Choroid plexus epithelial cell (primary cell): ENCODE data around the gene TPRG1.

ENCODE experiments used
- DNase-seq: peaks from one replicate; pipeline ENCODE4 v3.0.0-alpha.2; 2010; ENCODE audit warnings: low read depth
- H3K4me3 ChIP-seq: 2 replicates; pipeline ENCODE4 v1.5.1; 2011; ENCODE audit warnings: low read depth, mild to moderate bottlenecking, control low read depth, low read length, moderate library complexity
- TF ChIP-seq, protein P1 (sequence below): conservative IDR thresholded peaks from 2 replicates; pipeline ENCODE4 v1.5.1; 2011; ENCODE audit warnings: low read depth, mild to moderate bottlenecking, control low read depth, inconsistent platforms, low read length, moderate library complexity

The TPRG1 gene

DNA sequence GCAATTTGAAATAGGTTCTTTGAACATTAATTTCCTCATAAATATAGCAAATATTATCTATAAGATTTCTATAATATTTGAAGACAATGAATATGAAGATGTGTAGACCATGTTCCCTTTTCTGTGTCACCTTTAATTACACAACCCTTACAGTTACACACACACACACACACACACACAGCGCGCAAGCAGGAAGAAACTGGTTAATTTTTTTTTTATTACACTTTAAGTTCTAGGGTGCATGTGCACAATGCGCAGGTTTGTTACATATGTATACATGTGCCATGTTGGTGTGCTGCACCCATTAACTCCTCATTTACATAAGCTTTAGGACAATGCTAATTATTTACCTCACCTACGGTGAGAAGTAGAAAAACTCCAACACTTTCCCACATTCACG lies 122.9 kb downstream of the TPRG1 start:
- TF ChIP-seq, protein P1, sequence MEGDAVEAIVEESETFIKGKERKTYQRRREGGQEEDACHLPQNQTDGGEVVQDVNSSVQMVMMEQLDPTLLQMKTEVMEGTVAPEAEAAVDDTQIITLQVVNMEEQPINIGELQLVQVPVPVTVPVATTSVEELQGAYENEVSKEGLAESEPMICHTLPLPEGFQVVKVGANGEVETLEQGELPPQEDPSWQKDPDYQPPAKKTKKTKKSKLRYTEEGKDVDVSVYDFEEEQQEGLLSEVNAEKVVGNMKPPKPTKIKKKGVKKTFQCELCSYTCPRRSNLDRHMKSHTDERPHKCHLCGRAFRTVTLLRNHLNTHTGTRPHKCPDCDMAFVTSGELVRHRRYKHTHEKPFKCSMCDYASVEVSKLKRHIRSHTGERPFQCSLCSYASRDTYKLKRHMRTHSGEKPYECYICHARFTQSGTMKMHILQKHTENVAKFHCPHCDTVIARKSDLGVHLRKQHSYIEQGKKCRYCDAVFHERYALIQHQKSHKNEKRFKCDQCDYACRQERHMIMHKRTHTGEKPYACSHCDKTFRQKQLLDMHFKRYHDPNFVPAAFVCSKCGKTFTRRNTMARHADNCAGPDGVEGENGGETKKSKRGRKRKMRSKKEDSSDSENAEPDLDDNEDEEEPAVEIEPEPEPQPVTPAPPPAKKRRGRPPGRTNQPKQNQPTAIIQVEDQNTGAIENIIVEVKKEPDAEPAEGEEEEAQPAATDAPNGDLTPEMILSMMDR, result no peak
- no peak overlapping the region for H3K4me3 ChIP-seq
- DNase-seq, result no peak

DNA sequence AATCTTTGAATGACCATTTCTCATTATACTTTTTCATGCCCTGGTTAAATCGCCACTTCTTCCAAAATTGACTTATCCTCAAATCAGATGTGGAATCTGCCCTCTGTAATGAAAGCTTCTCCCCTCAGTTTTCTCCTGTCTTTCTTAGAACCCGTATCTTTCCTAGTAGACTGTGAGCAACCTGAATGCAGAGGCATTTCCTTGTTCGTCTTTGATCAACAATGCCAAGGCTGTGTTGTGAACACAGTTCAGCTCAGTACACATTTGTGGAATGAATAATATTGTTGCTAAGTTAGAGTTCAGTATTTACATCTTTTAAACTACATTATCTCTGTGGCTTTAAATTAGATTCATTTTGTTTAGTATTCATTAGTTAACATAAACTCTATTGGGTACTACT lies 123.3 kb downstream of the TPRG1 start:
- no peak for DNase-seq
- no peak overlapping the region for H3K4me3 ChIP-seq
- TF ChIP-seq, protein P1, result no peak

DNA sequence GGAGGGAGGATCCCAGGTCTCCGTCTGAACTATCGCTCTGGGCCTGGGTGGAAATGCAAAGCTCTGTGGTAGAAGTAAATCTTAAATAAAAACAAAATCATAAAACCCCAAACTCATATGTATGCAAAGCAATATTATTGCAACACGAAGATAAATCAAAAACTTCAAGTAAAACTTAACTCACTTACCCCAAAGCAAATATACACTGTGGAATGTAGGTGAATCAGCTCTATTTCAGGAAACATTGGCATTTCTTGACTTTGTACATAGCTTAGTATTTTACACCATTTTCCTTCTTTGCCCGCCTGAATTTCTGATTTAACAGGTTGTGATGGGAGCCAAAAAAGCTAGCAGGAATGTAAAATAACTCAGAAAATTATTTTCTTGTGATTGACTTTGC lies 126.2 kb downstream of the TPRG1 start:
- TF ChIP-seq, protein P1, result no peak

DNA sequence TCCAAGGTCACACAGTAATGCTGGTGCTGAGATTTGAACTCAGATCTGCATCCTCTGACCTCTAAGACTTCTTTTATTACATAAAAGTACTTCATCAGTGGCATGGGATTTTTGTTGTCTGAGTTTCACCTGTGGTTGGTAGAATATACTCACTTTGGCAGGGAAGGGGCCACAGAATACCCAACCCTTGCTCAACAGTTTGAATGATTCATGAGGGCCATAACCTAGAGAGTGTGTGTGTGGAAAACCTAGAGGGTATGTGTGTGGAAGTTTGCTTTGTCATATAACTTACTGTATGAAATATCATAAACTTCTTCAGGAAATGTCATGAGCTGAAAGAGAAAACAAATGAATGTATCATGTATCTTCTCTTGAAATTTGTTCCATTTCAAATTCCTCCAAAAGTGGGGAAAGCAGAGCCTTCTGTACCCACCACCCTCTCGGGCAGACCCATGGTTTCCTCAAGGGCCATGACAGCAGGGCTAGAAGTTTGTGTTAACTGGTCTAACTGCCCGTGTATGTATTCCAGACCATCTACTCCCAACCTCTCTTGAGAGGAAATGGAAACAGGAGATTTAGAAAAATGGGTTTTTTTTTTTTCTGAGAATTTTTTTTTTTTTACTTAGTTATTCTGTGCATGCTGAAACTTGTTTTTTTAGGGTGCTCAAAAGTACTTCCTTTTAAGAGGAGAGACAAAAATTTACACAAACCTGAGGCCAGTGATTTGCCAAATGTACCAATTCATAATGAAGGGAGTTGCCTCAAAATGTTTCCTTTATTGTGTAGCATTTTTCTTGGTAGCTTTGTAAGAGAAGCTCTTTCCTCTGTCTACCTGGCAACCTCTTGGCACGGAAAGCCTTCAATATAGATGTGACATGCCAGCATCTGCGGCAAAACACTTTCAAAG lies 127.0 kb downstream of the TPRG1 start:
- TF ChIP-seq, protein P1, result no peak
- no peak overlapping the region for H3K4me3 ChIP-seq
- peak; percentile 45 for DNase-seq

More for the DNA sequence above, 126.2 kb downstream of the TPRG1 start:
- H3K4me3 ChIP-seq, result no peak overlapping the region
- no peak for DNase-seq

DNA sequence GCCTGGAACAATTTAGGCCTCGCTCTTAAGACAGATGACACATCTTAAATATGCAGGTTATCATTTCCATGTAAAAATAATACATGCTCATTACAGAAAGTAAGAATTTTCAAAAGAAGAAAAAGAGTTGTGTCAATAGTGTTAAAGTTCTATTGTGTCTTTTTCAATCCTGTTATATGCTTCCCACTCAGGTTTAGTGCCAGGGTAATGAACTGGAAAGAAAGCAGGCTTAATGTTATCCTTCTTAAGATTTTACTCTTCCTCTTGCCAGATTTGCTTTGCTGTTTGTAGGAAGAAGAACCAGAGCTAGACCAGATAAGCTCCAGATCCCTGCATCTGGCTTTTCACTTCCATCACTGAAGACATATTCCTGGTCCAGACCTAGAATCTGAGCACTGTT lies 128.6 kb downstream of the TPRG1 start:
- TF ChIP-seq, protein P1, result no peak
- no peak overlapping the region for H3K4me3 ChIP-seq
- no peak for DNase-seq

DNA sequence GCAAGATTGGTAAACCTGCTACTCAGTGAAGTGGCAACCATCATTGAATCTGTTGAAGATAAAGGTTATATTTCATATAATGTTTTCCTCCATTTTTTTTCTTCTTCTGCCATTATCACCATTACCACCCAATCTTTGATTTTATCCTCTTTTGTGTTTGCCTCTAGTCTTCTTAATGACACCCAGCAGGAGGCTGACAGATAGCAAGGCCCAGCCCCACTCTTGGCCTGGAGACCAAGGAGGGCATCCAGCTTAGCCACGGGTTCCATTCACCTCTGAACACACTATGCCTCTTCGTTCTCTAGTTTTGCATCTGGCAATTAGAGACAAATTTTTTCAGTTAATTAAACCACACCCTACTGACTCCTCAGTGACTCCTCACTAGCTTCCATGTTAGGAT lies 129.7 kb downstream of the TPRG1 start:
- TF ChIP-seq, protein P1, result no peak
- H3K4me3 ChIP-seq, result no peak overlapping the region
- no peak for DNase-seq

DNA sequence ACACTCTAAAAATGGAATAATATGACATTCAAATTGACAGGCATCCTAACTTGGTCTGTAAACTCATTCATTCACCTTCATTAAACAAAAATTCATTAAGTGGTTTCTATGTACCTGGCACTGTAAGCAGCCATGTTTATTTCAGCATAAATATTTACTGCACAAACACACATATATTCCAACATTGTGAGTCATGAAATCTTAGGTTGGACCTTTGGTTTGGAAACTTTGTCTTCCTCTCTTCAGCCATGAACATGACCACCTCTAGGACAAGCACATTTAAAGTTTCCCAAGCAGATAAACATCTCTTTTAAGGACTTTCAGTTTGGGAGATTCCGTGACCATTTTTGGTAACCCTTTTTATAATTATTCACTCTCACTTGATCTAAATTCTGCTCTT lies 131.8 kb downstream of the TPRG1 start:
- no peak for DNase-seq

More for the DNA sequence above, 131.8 kb downstream of the TPRG1 start:
- TF ChIP-seq, protein P1, result no peak
- no peak overlapping the region for H3K4me3 ChIP-seq
